Inflammatory macrophage (primary cell): ENCODE results near the gene ACBD3.

ENCODE experiments used
- DNase-seq, 2 donors: peaks; one replicate each; pipeline ENCODE4 v3.0.0-alpha.2; 2020 to 2022

Gene ACBD3

DNA sequence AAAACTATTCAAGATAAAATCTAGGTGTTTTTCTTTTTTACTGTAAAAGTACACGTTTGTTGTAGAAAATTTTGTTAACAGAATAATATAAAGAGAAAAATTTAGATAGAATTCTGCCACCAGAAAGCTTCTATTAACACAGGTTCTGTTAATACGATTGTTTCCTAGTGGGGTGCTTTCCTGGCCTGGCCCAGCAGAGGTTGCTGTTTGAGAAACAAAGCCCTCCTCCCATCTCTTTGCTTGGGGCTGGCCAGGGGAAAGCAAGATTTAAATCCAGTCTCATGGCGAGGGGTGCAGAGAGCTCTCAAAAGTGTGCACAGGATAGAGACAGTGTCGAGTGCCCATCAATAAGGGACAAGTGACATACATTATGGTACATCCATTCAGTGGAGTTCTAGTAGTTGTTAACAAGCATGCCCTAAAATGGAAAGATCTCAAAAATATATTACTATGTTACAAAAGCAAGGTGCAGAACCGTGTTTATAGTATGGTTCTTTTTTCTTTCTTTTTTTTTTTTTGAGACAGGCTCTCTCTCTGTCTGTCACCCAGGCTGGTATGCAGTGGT, 14.6 kb upstream of the ACBD3 start:
- DNase-seq: no peak

DNA sequence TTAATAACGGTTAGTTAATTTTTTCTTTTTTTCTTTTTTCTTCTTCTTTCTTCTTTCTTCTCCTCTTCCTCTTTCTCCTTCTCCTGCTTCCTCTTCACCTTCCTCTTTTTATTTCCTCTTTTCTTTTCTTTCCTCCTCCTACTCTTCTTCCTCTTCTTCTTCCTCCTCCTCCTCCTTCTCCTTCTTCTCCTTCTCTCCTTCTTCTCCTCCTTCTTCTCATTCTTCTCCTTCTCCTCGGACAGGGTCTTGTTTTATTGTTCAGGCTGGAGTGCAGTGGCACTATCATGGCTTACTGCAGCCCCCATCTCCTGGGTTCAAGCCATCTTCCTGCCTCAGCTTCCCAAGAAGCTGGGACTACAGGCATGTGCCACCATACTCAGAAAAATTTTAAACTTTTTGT, 13.4 kb upstream of the ACBD3 start:
- peak in 1 of 2 donors; percentile 4 for DNase-seq

DNA sequence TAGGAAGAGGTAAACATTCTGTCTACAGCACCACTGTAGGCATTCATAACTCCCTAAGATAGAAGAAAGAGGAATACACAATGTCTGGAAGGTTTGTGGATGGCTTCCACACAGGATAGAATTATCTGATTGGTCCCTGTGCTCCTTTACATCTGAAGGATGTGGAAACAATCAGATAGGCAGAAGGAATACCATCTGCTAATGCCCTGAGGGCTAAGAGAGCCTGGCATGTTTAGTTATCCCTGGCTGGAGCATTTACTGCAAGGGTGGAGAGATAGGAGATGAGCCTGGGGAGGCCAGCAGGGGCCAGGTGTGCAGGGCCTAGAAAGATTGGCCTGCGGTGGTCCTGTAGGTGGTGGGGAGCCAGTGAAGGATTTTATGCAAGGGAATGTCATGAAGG, 8.6 kb upstream of the ACBD3 start:
- no peak for DNase-seq

DNA sequence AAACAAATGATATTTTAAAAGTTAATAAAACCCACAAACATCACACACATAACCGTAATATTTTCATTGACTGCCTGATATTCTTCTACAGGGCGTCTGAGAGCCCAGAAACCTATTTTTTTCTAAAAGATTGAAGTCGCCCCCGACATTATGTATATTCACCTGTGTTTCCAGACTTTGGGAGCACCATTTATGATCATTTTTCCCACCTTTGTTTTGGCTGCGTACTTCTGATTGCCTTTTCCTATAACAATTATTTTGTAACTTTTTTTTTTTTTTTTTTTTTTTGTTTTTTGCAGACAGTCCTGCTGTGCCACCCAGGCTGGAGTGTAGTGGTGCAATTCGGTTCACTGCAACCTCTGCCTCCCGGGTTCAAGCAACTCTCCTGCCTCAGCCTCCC, 839 bp upstream of the ACBD3 start:
- no peak for DNase-seq

DNA sequence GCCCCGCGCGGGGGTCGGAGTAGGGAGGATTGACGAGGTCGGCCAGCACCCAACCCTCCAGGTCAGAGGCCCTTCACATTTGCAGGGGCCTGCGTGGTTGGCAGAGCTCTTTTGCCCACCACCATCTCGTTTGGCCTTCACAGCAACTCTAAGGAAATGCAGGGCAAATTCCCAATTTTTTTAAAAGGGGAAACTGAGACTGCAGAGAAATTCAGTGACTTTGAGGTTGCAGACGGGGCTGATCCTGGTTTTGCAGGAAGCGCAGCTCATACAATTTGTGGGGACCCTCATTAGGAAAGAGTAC, 430 bp upstream of the ACBD3 start:
- no peak for DNase-seq

DNA sequence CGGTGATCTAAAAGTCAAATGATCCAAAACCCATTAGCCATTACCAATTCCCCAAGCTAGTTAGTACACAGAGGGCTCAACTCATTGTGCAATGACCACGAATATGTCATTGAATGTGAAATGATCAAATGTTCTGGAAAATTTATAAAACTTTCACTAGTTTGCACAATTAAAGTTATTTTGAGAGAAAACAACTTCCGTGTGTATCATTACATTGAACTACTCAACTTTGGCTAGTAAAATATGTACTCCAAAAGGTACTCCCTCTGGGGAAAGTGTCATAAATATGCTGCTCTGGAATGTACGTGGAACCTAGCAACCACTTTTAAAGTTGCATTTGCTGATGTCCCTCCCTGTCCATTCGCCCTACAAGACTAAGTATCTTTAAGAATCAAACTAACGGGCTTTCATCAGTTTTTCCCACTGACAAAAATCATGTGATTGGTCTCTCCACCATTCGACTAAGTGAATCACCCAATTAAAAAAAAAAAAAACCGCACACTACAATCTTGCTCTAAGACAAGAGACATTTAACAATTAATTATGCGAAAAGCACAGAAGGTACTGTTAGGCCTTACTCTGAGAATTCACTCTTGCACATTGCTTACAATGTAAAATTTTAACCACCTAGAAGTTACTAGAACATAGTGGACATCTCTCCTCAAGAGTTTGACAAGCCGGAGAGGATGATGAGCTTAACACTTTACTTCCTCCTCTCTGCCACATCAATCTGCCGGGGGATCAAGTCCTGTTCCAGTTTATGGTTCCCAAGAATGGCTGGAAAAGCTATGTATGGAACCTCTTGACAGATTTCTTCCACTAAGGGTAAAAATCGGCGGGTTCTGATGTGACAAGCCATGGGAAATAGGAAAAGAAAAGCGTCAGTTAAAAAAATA, 1.2 kb downstream of the ACBD3 start:
- DNase-seq: peak; percentile 36 to 47

DNA sequence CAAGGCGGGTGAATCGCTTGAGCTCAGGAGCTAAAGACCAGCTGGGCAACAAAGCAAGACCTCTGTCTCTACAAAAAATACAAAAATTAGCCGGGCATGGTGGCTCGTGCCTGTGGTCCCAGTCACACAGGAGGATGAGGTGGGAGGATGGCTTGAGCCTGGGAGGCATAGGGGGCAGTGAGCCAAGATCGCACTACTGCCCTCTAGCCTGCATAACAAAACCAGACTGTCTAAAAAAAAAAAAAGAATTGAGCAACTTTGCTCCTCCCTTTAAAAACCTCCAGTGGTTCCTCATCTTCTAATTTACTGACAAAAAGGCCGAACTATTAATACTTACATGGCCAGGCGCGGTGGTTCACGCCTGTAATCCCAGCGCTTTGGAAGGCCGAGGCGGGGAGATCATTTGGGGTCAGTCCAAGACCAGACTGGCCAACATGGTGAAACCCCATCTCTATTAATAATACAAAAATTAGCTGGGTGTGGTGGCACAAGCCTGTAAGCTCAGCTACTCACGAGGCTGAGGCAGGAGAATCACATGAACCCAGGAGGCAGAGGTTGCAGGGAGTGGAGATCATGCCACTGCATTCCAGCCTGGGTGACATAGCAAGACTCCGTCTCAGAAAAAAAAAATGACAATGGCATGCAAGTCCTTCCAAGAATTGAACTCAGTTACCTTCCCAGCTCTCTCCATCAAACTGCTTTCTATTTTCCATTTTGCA, 4.4 kb downstream of the ACBD3 start:
- peak; percentile 80 to 87 for DNase-seq

DNA sequence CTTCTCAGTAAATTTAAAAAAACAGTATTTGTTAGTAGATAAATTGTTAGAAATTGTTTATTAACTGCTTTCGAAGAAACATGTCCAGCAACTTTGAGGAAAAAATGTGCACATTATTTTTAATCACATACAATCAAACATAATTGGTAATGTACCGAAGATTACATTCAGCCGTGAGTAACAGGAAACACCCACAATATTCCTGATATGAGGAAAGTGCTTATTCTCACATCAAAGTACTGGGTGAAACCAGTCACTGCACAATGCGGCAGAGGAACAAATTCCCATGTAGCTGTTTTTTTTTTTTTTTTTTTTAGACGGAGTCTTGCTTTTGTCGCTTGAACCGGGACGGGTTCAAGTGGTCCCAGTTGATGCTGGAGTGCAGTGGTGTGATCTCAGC, 9.7 kb downstream of the ACBD3 start:
- peak in 1 of 2 donors; percentile 2 for DNase-seq

DNA sequence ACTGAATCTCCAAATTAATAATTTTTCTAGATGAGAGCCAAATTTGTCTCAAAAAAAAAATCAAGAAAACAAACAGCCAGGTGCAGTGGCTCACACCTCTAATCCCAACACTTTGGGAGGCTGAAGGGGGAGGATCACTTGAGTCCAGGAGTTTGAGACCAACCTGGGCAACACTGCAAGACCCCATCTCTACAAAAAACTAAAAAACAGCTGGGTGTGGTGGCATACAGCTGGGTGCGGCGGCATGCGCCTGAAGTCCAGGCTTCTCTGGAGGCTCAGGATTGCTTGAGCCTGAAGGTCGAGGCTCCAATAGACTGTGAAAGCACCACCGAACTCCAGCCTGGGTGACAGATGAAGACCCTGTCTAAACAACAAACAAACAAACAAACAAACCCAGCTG, 14.0 kb downstream of the ACBD3 start:
- DNase-seq: no peak

DNA sequence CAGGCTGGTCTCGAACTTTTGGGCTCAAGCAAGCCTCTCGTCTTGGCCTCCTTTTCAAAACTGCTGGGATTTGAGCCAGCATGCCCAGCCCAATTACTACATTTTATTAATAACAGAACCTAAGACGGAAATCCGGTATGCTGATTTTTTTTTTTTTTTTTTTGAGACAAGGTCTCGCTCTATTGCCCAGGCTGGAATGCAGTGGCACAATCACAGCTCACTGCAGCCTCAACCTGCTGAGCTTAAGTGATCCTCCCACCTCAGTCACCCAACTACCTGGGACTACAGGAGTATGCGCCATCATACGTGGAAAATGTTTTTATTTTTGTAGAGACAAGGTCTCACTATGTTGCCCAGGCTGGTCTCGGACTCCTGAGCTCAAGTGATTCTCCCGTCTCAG, 20.2 kb downstream of the ACBD3 start:
- DNase-seq: no peak

DNA sequence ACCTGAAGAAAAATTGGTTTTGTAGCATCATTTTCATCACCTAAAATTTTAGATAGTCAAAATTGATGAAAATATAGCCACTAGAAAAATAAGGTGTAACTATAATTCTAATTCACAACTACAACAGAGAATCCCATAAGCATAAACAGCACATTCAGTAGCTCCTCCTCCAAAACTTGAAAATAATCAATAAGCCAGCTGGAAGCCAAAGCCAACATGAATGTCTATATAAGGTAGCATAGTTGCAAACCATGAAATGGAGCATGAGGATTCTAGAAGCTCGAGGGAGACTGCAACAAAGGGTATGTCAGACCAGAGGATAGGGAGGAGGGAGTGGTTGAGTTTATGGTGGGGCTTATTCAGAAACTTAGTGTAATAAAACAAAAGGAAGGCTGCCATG, 22.4 kb downstream of the ACBD3 start:
- DNase-seq: no peak

DNA sequence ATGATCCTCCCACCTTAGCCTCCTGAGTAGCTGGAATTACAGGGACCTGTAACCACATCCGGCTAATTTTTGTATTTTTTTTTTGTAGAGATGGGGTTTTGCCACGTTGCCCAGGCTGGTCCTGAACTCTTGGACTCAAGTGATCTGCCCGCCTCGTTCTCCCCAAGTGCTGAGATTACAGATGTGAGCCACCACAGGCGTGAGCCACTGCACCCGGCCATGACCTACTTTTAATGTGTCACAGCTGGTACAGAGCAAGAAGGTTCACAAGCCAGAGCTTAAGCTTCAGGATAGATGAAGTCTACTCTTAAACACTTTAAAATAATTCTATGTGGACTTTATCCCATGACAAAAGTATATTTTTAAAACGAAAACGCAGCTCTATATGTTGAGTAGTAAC, 23.6 kb downstream of the ACBD3 start:
- DNase-seq: no peak

DNA sequence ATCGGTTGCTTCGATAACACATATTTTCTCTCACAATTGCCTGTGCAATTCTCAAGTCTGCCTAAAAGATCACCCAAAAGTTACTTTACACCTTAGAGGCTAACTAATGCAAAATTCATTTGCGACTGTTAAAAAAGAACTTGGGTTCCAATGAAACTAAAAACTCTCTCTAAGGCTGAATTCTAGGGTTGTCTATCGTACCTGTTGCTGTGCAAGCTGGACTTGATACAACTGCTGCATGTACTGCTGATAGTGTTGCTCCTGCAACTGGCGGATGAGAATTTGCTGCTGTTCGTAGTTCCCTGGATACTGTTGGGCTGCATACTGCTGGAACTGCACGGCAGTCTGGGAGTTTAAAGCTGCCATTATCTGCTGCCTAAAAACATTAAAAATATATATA, 27.6 kb downstream of the ACBD3 start:
- no peak for DNase-seq

DNA sequence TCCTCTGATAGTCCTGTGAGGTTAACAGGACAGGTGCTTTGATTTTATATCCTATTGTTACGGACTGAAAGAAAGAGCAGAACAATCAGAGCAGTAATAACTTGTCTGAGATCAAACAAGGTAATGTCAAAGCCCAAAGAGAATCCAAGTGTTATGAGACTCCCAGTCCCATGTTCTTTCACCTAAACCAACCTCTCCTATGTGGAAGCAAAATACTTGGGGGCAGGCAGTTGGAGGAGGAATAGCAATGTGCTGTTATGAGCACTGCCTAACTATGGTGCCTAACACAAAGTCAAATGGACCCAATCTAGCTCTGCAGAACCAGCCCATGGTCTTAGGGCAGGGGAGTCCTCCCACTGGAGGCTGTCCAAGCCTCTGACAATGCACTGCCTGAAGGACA, 28.1 kb downstream of the ACBD3 start:
- DNase-seq: no peak

DNA sequence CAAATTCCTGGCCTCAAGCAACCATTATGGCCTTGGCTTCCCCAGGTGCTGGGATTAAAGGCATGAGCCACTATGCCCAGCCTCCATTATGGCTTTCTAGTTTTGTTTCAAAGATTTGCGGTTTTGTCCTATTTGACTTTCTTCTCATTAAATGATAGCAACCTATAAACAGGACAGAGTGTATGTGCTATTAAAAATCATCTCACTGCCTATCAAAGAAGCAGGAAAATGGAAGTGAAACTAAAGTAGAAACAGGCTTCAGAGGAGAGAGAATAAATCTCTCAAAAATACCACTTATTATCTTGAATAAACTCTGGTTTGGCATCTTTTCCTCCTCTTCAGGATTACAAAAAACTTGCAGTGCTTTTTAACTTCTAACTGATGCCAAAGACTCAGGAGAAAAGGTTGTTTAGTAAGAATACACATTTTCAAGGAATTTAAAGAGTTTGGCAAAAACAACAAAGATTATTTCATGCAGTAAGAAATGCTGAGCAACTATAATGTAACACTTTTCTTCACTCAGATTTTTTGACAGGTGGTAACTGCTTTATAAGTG, 28.7 kb downstream of the ACBD3 start:
- DNase-seq: no peak

DNA sequence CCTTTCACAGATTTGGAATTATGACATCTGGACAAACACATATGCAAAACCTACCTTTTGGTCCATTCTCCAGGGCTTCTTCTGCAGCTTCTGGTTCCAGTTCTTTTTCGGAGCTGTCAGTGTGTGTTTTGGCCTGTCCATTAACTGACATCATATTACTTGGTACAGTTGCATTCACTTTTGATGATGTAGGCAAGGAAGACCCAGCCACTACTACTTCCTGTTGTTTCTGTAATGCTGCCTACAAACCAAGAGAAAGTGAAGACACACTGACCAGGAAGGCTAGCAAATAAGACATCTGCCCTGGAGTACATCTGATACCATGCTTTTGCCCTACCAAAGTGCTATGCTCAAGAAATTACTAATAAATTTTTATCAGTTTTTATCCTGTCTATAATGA, 31.9 kb downstream of the ACBD3 start:
- DNase-seq: no peak

DNA sequence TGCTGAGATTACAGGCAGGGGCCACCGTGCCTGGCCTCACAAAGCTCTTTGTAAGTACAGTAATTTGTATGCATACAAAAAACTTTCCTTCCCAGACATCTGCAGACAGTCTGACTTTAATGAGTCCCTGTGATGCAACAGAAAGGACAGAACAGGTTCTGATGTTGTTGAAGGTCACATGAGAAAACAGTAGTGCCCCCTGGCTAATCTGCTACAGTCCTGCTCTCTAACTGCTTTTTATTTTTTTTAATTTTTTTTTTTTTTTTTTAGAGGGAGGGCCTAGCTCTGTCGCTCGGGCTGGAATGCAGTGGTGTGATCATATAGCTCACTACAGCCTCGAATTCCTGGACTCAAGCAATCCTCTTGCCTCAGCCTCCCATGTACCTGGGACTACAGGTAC, 36.7 kb downstream of the ACBD3 start:
- no peak for DNase-seq

DNA sequence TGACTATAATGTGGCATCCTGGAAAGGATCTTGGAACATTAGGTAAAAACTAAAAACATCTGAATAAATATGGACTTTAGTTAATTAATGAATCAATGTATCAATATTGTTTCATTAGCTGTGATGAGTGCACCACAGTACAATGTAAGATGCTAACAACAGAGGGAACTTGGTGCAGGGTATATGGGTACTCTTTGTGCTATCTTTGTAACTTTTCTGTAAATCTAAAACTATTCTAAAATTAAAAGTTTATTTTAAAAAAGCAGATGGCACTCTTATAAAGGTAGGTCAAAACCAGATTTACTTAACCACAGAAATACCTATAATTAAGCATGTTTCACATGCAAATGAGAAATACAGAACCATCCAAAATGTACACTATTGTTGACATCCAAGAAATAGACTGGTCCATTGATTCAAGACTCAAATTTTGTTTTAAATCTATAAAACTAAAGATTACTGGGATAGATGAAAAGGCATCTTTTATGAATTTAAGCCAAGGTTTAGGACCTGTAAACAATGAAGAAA, 38.4 kb downstream of the ACBD3 start:
- no peak for DNase-seq

DNA sequence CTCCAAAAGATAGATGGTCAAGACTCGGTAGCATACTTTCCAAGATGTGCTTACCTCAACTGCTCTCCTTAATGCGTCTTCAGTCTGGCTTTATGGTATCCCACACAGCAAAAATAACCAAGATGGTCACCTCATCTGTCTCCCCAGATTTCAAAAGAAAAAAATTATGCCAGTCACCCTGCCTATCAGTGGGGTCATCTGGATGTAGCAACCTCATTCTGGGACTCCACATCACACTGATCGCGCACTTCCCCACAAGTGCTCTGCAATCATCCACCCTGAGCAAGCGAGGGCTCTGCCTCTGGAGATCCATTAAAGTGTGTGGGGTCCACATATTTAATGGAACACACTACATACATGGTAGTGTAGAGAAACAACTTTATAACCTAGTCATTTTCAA, 42.5 kb downstream of the ACBD3 start:
- DNase-seq: no peak

DNA sequence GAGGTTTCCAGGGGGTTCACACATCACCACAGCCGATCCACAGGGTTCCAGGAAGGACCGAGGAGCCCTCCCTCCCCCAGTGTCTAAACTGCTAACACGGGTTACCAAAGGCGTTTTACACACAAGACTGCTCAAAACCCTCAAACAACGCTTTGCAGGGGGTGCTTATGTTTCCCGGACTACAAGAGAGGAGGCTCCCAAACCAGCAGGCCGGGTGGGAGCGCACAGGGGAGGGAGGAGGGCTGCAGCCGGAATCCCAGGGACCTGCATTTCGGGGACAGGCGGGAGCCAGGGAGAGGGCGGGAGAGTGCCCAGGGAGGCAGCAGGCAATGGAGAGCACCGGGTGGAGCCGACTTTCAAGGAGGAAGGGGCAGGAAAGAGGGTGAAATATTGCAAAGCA, 50.8 kb downstream of the ACBD3 start:
- no peak for DNase-seq

DNA sequence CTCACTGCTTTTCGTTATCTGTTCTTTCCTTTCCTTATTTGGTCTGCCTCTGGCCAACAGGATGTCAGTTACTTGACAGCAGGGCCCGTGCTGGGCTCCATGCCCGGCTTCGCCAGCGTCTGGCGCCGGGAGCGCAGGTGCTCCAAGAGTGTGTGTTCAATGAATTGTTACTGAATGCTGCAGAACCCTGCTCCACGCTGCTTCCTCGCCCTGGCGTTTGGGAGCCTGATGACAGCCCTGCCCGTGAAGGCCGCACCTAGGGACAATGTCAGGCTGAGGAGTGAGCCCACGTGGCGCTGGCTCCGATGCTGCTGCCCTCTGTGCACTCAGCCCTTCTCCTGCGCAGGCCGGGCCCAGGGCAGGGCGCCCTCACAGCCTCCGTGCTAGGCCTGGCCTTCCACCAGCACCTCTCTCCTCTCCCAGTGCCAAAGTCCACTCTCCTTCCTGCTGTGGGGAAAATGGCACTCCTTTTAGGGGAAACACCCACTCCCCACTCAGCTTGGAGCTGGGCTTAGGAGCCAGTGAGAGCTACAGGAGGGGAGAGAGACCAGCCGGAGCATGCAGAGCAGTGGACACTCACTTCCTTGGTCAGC, 51.4 kb downstream of the ACBD3 start:
- no peak for DNase-seq

DNA sequence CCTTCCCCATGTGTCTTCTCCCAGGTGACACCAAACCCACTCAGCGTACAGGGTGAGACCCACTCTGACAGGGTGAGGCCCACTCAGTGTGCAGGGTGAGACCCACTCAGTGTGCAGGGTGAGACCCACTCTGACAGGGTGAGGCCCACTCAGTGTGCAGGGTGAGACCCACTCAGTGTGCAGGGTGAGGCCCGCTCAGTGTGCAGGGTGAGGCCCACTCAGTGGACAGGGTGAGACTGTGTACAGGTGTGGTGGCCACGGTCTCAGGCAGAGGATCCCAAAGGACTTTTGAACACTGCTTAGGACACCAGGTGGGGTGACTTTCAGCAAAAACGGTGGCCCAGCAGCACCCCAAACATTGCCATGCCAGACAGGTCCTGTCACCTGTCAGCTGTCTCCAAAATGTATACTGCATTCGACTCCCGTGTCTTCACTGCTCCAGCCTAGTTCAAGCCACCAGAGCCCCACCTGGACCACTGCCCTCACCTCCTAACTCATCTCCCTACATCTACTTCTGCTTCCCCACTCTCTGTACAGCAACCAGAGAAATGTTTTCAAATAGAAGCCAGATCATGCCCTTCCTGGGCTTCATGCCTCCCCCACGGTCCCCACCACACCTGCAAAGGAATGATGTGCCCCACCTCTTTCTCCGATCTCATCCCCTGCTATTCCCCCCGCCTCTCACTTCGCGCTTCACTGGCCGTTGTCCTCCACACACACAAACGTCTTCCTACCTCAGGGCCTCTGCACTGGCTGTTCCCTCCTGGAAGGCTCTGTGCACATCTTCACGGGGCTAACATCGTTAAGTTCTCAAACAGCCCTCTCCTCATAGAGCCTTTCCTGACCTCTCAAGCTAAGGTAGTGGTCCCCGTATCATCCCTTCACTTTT, 52.1 kb downstream of the ACBD3 start:
- DNase-seq: no peak
